ENCODE results near the gene ELOVL6.
"Not testable (repeated sequence)": the region's sequence is repeated elsewhere in the genome, so short reads cannot be mapped to it uniquely, and the experiment has no call there.

ELOVL6 gene

GRCh38 chr4:110196871-110197528 lies 1.4 kb downstream of the ELOVL6 start:
- peak overlapping the region; percentile 73 for H3K4me3 ChIP-seq (ENCODE audit: control insufficient read depth, low read depth, low read length)
- DNase-seq (ENCODE audit: low read depth), result no peak
- TF ChIP-seq CTCF (IDR thresholded peaks at IDR 0.05; ENCODE audit: control insufficient read depth, insufficient read depth, low read depth, low read length, missing control alignments), result no peak

GRCh38 chr4:110196206-110196870 lies 2.1 kb downstream of the ELOVL6 start:
- DNase-seq (ENCODE audit: low read depth), result no peak
- TF ChIP-seq CTCF (IDR thresholded peaks at IDR 0.05; ENCODE audit: control insufficient read depth, insufficient read depth, low read depth, low read length, missing control alignments), result no peak

GRCh38 chr4:110195561-110196205 lies 2.7 kb downstream of the ELOVL6 start:
- no peak for DNase-seq (ENCODE audit: low read depth)
- TF ChIP-seq CTCF (IDR thresholded peaks at IDR 0.05; ENCODE audit: control insufficient read depth, insufficient read depth, low read depth, low read length, missing control alignments), result no peak

More at GRCh38 chr4:110196206-110196870, 2.1 kb downstream of the ELOVL6 start:
- H3K4me3 ChIP-seq (ENCODE audit: control insufficient read depth, low read depth, low read length), result peak overlapping the region; percentile 73

GRCh38 chr4:110193822-110194761 lies 4.3 kb downstream of the ELOVL6 start:
- no peak for TF ChIP-seq CTCF (IDR thresholded peaks at IDR 0.05; ENCODE audit: control insufficient read depth, insufficient read depth, low read depth, low read length, missing control alignments)
- DNase-seq (ENCODE audit: low read depth), result peak; percentile 46
- no peak overlapping the region for H3K4me3 ChIP-seq (ENCODE audit: control insufficient read depth, low read depth, low read length)

More at GRCh38 chr4:110195561-110196205, 2.7 kb downstream of the ELOVL6 start:
- peak overlapping the region; percentile 73 for H3K4me3 ChIP-seq (ENCODE audit: control insufficient read depth, low read depth, low read length)

- not testable (repeated sequence) for H3K4me3 ChIP-seq (ENCODE audit: control insufficient read depth, low read depth, low read length); DNase-seq (ENCODE audit: low read depth)
These were observed 5.1 kb downstream of the ELOVL6 start for GRCh38 chr4:110193287-110193686.

GRCh38 chr4:110190249-110190648 lies 8.2 kb downstream of the ELOVL6 start:
- no peak for DNase-seq (ENCODE audit: low read depth)
- H3K4me3 ChIP-seq (ENCODE audit: control insufficient read depth, low read depth, low read length), result no peak overlapping the region
- TF ChIP-seq CTCF (IDR thresholded peaks at IDR 0.05; ENCODE audit: control insufficient read depth, insufficient read depth, low read depth, low read length, missing control alignments), result no peak
